ENCODE data around the gene REXO5.

DNA sequence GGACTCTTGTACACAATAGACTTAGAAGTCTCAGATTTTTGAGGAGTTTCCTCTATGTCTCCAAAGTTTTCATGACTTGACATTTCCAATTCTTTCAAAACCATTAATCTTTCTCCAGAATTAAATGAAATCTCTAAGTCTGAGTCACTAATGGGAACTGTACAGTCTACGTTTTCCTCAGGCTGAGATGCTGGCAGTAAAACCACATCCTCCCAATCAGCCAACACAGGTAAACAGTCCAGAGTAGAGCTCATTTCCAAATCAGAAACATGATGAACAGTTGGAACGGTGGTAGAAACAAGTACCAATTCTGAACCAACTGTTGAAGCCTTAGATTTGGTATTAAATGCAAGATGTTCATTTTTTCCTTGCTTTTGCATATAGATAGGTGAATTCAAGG is 8.0 kb upstream of the REXO5 start:
- TF ChIP-seq, protein P1, sequence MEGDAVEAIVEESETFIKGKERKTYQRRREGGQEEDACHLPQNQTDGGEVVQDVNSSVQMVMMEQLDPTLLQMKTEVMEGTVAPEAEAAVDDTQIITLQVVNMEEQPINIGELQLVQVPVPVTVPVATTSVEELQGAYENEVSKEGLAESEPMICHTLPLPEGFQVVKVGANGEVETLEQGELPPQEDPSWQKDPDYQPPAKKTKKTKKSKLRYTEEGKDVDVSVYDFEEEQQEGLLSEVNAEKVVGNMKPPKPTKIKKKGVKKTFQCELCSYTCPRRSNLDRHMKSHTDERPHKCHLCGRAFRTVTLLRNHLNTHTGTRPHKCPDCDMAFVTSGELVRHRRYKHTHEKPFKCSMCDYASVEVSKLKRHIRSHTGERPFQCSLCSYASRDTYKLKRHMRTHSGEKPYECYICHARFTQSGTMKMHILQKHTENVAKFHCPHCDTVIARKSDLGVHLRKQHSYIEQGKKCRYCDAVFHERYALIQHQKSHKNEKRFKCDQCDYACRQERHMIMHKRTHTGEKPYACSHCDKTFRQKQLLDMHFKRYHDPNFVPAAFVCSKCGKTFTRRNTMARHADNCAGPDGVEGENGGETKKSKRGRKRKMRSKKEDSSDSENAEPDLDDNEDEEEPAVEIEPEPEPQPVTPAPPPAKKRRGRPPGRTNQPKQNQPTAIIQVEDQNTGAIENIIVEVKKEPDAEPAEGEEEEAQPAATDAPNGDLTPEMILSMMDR (IDR thresholded peaks at IDR 0.05; ENCODE audit: low read depth, low read length, poor library complexity, severe bottlenecking), result no peak
- no peak for TF ChIP-seq EZH2phosphoT487 (IDR thresholded peaks at IDR 0.05; ENCODE audit: borderline replicate concordance, low read length)
